ENCODE measurements around the gene CADM1.

CADM1 gene

DNA sequence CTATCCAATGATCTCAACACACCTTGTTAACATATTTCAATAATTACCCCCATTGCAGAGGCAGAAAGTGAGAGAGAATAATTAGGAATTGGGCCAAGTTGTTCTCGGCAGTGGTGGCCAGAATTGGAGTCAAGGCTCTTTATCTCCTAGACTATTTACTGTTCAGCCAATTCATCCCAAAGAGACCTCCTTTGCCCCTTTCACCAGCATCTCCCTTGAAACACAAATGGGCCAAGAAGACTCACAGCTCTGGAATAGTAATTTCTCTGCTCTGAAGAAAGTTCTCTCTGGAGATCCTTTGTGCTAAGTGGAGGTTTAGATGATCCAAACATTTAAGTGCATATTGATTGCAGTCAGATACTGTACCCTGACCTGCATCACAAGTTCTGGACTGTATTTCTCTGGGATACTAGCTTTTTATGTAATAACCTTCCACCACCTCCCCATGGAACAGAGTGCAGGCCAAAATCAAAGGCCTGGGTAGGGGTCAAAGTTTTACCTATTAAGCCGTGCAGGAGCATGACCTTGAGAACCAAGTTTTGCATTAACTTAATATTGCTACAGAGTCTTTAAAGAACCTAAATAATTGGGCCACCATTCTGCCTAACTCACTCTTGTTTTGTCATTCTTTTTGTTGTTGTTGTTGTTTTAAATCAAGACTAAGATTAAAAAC lies 19.6 kb upstream of the CADM1 start:
- no peak overlapping the region for H3K27ac ChIP-seq
- no peak overlapping the region for H3K4me3 ChIP-seq (ENCODE audit: low read depth in 1 of 2, low read length in 1 of 2)
- no peaks in the 10 kb centered on the region for H3K9me3 ChIP-seq
- TF ChIP-seq, protein P1, sequence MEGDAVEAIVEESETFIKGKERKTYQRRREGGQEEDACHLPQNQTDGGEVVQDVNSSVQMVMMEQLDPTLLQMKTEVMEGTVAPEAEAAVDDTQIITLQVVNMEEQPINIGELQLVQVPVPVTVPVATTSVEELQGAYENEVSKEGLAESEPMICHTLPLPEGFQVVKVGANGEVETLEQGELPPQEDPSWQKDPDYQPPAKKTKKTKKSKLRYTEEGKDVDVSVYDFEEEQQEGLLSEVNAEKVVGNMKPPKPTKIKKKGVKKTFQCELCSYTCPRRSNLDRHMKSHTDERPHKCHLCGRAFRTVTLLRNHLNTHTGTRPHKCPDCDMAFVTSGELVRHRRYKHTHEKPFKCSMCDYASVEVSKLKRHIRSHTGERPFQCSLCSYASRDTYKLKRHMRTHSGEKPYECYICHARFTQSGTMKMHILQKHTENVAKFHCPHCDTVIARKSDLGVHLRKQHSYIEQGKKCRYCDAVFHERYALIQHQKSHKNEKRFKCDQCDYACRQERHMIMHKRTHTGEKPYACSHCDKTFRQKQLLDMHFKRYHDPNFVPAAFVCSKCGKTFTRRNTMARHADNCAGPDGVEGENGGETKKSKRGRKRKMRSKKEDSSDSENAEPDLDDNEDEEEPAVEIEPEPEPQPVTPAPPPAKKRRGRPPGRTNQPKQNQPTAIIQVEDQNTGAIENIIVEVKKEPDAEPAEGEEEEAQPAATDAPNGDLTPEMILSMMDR (IDR thresholded peaks at IDR 0.05): no peak
- no peaks in the 10 kb centered on the region for H3K36me3 ChIP-seq
- H3K27me3 ChIP-seq: peaks cover 12% of the 10 kb centered on the region
- no peaks in the 10 kb centered on the region for H3K4me1 ChIP-seq (ENCODE audit: control insufficient read depth in 1 of 2, insufficient read depth in 1 of 2, low read depth in 1 of 2, low read length in 1 of 2)

DNA sequence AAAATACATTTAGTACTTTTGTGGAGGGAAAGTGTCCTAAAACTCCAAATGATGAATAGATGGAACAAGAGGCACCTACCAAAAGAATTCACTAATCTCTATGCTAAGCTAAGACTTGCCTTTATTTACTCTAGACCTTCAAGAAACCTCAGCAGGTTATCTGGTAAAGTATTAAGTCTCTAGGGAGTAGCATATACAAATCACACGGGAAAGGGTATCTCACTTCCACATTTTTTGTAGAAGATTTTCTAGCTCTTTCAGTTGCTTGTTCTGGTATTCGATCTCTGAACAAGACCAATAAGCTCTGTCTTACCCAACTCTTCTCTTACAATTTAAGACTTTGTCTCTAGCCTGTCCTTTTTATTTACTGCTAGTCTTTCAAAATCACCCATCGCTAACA lies 18.1 kb upstream of the CADM1 start:
- H3K36me3 ChIP-seq: no peaks in the 10 kb centered on the region
- peaks cover 12% of the 10 kb centered on the region for H3K27me3 ChIP-seq
- no peak overlapping the region for H3K27ac ChIP-seq
- no peak overlapping the region for H3K4me3 ChIP-seq (ENCODE audit: low read depth in 1 of 2, low read length in 1 of 2)
- H3K9me3 ChIP-seq: no peaks in the 10 kb centered on the region
- H3K4me1 ChIP-seq (ENCODE audit: control insufficient read depth in 1 of 2, insufficient read depth in 1 of 2, low read depth in 1 of 2, low read length in 1 of 2): no peaks in the 10 kb centered on the region
- TF ChIP-seq, protein P1 (IDR thresholded peaks at IDR 0.05): no peak

DNA sequence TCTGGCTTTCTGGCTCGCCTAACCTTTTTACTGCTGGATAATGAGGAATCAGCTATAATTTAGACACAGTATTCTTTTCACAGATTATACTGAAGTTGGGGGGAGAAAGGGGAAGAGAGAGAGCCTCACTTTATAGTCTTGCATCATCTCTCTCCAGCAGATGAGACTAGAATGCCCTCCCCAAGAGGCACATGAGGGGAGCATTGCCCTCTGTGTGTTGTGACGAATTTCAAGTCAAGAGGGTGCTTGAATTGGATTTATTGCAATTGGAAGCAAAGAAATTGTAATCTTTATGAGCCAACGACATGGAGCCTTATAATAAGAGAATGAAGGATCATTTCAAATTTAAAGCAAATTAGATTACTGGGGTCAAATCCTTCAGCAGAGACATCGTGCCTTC lies 17.6 kb upstream of the CADM1 start:
- Histone ChIP-seq H3K36me3 (no peaks in the 10 kb centered on the region), H3K4me1 (ENCODE audit: control insufficient read depth in 1 of 2, insufficient read depth in 1 of 2, low read depth in 1 of 2, low read length in 1 of 2) (no peaks in the 10 kb centered on the region), H3K9me3 (no peaks in the 10 kb centered on the region), H3K27me3 (peaks cover 12% of the 10 kb centered on the region), H3K27ac (no peak overlapping the region), H3K4me3 (ENCODE audit: low read depth in 1 of 2, low read length in 1 of 2) (no peak overlapping the region)
- TF ChIP-seq, protein P1 (IDR thresholded peaks at IDR 0.05): no peak

DNA sequence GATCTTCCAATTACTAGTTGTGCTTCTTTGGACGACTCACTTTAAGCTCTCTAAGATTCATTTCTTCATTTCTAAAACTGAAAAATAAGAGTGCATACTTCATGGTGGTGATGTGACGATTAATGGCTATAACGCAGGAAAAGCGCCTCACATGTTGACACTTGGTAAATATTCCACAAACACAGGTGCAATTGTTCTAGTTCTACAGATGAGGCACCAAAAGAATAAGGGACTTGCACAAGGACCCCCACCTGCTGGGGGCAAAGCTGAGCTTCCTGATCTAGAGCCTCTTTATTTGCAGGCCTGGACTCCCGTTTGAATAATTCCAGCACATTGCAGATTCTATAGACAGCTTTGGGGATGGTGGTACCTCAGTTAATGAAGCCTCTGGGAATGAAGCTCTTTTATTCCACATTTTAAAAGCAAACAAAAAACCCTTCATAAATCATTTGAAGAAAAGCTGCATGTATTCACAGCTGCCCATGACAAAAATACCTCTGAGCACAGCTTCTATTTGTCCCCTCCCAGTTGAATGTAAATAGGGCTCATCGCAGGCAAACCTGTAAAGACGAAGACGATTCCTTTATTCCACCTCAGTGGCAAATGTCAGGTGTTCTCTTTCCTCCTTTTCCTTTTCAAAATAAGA lies 14.9 kb upstream of the CADM1 start:
- no peaks in the 10 kb centered on the region for H3K4me1 ChIP-seq (ENCODE audit: control insufficient read depth in 1 of 2, insufficient read depth in 1 of 2, low read depth in 1 of 2, low read length in 1 of 2)
- peaks cover 12% of the 10 kb centered on the region for H3K27me3 ChIP-seq
- H3K4me3 ChIP-seq (ENCODE audit: low read depth in 1 of 2, low read length in 1 of 2): no peak overlapping the region
- H3K27ac ChIP-seq: no peak overlapping the region
- no peaks in the 10 kb centered on the region for H3K9me3 ChIP-seq
- TF ChIP-seq, protein P1 (IDR thresholded peaks at IDR 0.05): no peak
- no peaks in the 10 kb centered on the region for H3K36me3 ChIP-seq

DNA sequence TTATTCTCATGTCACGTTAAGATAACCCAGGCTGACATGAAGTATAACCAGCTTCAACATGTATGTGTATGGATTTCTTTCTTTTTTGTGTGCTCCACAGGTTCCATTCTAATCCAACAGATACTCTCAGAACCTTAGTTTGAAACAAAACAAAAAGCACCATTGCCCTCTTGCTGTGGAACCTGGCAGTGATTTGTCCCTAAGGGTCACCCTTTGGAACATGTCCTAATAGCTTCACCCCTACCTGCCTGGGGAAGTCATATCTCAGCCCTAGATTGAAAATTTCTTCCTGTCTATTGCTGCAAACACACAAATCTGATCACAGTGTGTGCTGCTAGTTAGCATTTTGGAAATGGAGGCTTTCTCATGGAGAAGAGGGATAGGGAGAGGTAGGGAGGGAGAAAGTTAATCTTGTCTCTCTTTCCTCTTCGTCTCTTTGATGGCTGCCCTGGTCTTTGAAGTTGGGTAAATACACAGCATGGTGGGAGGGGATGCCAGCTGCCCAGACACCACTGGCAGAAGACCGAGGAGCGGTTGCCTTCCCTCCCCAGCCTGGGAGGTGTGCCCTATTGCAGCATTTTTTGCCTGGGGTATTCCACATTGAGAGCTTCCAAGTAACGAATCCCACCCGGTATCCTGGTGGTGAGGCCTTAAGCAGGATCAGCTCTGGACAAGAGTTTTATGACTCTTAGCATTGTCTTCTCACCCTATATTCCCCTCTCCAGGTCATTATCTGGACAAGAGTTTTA lies 11.6 kb upstream of the CADM1 start:
- Histone ChIP-seq H3K9me3 (no peaks in the 10 kb centered on the region), H3K4me1 (ENCODE audit: control insufficient read depth in 1 of 2, insufficient read depth in 1 of 2, low read depth in 1 of 2, low read length in 1 of 2) (no peaks in the 10 kb centered on the region), H3K27me3 (peaks cover 36% of the 10 kb centered on the region), H3K27ac (no peak overlapping the region), H3K36me3 (no peaks in the 10 kb centered on the region), H3K4me3 (ENCODE audit: low read depth in 1 of 2, low read length in 1 of 2) (no peak overlapping the region)
- TF ChIP-seq, protein P1 (IDR thresholded peaks at IDR 0.05): no peak
